AG08396 (cell line): ENCODE results near the gene WFS1.

Experiments
- DNase-seq: peaks from one replicate; pipeline ENCODE4 v3.0.0; 2012; ENCODE audit warnings: low spot score, mixed read lengths

Gene WFS1, protein sequence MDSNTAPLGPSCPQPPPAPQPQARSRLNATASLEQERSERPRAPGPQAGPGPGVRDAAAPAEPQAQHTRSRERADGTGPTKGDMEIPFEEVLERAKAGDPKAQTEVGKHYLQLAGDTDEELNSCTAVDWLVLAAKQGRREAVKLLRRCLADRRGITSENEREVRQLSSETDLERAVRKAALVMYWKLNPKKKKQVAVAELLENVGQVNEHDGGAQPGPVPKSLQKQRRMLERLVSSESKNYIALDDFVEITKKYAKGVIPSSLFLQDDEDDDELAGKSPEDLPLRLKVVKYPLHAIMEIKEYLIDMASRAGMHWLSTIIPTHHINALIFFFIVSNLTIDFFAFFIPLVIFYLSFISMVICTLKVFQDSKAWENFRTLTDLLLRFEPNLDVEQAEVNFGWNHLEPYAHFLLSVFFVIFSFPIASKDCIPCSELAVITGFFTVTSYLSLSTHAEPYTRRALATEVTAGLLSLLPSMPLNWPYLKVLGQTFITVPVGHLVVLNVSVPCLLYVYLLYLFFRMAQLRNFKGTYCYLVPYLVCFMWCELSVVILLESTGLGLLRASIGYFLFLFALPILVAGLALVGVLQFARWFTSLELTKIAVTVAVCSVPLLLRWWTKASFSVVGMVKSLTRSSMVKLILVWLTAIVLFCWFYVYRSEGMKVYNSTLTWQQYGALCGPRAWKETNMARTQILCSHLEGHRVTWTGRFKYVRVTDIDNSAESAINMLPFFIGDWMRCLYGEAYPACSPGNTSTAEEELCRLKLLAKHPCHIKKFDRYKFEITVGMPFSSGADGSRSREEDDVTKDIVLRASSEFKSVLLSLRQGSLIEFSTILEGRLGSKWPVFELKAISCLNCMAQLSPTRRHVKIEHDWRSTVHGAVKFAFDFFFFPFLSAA

DNA sequence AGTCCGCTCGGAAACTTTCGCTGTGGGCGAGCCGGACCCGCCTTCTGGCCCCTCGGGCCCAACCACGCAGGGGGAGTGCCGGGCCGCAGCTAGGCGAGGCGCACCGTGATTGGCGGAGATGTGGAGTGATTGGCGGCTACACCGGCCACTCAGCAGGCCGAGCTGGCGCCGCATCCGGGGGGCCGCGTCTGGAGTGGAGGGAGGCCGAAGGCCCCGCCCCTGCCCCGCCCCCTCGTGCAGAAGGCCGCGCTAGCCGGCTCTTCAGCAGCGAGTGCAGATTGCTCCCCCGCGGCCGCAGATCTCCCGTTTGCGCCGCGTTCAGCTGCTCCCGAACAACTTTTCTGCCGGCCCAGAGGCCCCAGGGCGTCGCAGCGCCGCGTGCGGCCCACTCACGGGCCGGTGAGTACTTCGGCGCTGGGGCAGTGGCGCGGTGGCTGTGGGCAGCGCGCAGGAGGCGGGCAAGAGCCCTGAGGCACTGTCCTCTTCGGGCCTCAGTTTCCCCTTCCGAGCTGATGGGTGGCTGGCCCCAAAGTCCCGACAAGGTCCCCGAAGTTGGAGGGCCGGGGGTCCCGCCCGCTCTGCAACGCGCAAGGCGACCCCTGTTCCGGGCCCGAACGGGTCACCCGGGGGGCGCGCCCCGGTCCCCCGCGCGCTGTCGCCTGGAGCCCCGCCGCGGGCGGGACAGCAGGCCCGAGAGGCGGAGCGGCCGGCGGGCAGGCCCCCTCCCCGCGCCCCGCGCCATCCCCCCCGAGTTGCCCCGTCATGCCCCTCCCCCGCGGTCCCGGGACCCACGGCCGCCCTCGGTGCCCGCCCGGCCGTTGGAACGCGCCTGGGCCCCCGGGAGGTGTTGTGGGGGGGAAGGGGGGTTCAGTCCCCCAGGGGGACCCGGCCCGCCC is at the start of gene WFS1:
Gene WFS1 (plus strand): TSS at position 235 of the 896 bp plus-strand sequence. CDS start 7,606 bp downstream, outside the sequence.
- DNase-seq = peak; percentile 100

DNA sequence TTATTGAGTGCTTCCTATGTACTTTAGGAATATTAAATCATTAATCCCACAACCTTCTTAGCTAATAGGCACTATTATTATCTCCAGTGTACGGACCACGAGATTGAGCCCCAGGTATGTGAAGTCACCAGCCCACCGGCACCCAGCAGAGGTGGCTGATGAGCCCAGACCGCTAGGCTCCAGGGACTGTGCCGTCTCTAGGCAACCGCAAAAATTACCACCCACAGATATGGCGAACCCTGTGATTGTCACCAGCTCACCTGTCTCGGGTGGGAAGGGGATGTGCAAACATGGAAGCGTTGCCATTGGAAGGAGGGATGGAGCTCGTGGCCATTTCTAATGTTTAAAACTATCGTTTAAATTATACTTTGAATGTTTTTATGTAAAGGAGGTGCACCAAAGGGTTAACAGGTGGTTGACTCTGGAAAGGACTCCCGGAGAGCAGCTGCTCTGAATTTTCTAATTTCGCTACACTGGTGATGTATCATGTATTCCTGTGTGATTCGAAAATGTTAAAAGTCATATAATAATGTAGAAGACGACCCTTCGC is 48.3 kb upstream of the WFS1 start:
- no peak for DNase-seq

DNA sequence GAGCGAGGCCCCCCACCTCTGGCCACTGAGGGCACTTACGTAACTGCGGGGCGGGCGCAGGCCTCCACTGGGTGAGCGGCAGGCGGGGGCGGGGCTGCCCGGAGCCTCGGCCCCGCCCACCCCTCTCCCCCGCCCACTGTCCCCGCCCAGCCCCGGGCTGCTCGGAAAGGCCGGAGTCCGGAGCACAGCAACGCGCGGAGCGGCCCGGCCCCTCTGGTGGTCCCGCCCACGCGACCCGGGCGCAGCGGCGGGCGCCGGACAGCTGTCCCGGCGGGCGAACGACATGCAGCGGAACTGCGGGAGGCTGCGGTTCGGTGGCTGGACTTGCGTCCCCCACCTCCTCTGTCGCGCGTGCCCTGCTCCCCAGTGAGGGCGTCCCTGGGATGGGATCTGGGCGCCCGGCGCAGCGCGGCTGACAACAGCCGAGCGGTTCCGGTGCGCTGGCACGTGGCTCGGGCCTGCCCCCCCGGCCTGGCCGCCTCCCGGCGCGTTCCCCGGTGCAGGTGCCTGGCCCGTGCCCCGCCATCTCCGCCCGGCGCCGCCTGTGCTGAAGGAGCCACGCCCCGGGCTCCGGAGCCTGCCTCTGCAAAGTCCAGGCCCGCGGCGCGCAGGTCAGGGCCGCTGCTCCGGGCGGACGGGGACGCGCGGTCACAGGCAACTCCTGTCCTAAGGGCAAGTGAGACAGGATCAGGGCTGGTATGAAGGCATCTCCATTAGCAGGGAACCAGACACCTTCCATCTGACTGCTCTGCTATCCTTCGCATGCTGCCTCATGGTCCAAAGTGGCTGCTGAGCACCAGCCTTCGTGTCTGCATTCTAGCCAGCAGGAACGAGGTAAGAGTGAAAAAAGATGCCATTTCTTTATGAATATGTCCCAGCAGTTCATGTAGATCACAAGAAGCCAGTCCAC is 47.5 kb upstream of the WFS1 start:
- DNase-seq = peak; percentile 43

GRCh38 chr4:6222761-6223292 is 46.8 kb upstream of the WFS1 start:
- no peak for DNase-seq

DNA sequence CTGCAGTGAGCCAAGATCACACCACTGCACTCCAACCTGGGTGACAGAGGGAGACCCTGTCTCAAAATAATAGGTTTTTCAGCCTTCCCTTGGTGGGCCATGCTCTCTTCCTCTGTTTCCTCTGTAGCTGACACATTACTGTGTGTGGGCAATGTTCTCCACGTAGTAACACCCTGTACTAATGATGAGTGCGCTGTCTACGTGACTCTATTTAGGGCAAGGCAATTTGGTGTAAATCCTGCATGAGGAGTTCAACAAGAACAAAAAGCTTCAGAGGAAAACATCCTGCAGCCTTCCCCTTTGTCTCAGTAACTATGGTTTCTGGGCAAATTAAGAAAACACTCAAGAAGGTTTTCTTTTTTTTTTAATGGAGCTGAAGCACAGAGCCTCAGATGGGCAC is 44.9 kb upstream of the WFS1 start:
- DNase-seq = no peak

GRCh38 chr4:6225469-6225868 is 44.2 kb upstream of the WFS1 start:
- DNase-seq = peak; percentile 45

GRCh38 chr4:6226506-6226905 is 43.1 kb upstream of the WFS1 start:
- DNase-seq = no peak

GRCh38 chr4:6227412-6228157 is 42.1 kb upstream of the WFS1 start:
- DNase-seq = no peak

- no peak for DNase-seq
These were observed 41.2 kb upstream of the WFS1 start for GRCh38 chr4:6228158-6229067.

DNA sequence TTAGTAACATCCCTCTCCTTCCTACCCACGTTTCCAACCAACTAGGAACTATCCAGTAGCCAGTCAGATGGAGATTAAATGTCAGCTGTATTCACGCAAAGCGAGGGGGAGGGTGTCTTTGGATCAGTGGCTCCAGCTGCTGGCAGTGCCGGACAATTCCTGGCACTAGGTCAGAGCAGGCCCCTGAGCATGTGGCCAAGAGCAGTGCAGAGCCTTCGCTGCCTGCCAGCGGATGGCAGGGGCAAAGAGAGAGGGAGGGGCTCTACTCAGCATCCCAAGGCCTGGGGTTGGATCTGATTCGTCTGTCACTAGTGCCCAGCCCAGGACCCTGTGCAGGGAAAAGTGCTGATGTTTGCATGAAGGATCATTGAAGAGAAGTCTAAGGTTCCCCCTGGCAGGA is 40.6 kb upstream of the WFS1 start:
- no peak for DNase-seq

DNA sequence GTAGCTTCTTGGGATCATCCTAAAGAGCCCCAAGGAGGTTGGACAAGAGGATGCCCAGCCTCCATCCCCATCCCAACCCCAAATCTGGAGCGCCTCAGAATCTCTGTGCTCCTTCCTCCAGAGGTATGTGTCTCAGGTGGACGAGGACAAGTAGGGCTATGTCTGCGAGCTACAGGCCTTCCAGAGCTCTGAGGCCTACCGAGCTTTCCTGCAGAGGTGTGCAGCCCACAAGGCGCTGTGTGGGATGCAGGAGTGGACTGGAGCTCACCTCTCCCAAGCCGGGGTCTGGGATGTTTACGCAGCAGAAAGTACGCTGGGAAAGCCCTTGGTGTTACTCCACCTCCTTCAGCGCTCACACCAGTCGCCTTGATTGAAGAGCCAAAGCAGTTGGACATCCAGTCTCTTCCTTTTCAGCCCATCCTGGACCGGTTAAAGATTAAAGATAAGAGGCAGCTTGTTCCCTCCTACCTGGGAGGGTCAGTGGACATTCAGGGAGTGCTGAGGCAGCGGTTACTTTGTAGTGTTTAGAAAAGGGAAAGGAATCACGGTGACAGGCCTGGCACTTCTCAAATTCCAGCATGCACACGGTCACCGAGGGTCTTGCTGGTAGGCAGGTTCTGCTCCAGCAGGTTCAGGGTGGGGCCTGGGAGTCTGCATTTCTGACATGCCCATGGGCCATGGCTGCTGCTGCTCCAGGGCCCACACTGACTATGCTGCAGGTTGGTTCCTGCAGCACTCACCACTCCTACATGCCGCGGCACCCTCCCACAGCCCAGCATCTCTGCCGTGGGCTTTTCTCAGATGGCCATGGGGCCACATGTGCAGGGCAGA is 39.8 kb upstream of the WFS1 start:
- DNase-seq = no peak

- DNase-seq = no peak
These were observed 39.2 kb upstream of the WFS1 start for GRCh38 chr4:6230502-6230785.

- no peak for DNase-seq
These were observed 38.6 kb upstream of the WFS1 start for GRCh38 chr4:6230827-6231662.

DNA sequence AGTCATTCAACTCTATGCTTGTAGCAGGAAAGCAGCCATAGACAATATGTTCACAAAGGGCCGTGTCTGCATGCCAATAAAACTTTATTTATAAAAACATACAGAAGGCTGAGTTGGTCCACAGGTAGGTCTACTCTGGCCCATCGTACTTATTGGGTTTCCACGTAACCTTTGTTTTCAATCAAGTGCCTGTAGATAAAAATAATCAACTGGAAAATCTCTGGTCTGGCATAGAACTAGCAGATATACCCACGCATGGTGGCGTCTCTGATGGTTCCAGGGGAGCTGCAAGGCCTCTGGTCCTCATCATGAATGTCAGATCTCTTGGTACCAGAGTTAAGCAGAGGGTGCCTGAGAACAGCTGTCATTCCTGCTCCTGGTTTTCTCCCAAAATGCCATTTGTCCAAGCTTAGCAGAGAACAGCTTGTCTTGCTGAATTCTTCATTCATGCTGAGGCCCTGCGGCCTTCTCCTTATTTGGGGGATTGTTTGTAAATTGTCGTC is 37.9 kb upstream of the WFS1 start:
- DNase-seq = no peak

GRCh38 chr4:6232836-6233785 is 36.5 kb upstream of the WFS1 start:
- no peak for DNase-seq

DNA sequence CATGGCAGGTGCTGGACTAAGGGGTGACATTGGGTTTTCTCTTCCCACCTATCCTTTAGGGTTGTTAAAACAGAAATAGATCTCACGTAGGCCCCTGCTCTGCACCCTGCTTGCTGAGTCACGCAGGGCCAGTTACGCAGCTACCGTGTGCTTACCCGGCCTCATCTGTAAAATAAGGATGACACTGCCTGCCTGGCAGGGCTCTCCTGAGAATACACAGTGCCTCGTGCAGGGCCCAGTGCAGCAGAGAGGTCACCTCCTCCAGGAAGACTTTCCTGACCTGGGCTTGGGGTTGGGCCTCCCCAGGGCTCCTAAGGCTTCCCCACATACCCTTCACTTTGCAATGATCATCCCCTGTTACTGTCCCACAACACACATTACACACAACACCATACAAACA is 35.7 kb upstream of the WFS1 start:
- DNase-seq = no peak
